HG02588 (cell line): ENCODE results near the gene PPP1R10.

ENCODE experiments used
- ATAC-seq: cut with Tn5 transposase; IDR thresholded peaks from one replicate; pipeline ENCODE4 v1.9.1; 2021; ENCODE audit warnings: mild to moderate bottlenecking, moderate library complexity; ENCODE audit not compliant: unreplicated experiment

The PPP1R10 gene

DNA sequence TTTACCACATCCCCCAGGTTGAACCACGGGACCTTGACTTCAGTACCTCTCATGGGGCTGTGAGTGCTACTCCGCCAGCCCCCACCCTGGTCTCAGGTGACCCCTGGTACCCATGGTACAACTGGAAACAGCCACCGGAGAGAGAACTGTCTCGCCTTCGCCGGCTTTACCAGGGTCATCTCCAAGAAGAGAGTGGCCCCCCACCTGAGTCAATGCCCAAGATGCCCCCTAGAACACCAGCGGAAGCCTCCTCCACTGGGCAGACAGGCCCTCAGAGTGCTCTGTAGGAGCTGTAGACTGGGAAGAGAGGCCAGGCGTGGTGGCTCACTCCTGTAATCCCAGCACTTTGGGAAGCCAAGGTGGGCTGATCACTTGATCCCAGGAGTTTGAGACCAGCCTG lies 8.5 kb upstream of the PPP1R10 start:
- ATAC-seq = no peak

GRCh38 chr6:30619561-30619960 lies 2.5 kb upstream of the PPP1R10 start:
- no peak for ATAC-seq

- no peak for ATAC-seq
Observed at GRCh38 chr6:30618270-30618797, 1.3 kb upstream of the PPP1R10 start.

DNA sequence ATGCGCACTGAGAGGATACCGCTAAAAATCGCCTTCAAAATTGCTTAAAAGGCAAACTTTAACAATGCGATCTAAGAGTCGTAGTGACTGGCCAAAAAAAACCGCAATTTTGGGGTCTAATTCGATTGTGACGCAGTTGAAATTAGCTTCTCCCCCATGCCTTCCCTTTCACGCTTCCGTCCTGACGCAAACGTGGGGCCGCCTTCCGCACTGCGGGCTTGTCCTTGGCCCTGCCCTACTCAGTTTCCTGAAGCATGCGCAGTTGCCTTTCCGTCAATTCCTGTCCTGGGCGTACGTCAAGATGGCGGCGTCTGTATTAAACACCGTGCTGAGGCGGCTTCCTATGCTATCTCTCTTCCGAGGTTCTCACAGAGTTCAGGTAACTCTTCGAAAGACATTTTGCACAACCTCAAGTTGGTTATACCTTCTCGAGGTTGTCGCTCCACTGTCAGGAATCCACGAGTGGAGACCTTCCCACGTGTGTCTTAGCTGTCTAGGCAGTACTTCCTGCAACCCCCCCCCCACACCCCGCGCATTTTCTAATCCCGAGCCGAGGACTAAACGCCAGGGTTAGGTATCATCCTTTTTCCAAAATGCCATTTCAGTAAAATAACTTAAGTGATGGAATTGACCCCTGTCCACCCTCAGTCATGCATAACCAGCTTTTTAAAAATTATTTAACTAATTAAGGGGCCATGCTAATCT lies 674 bp upstream of the PPP1R10 start, which contains the start of gene MRPS18B:
Gene MRPS18B (plus strand): TSS at position 276 of the 705 bp plus-strand sequence. CDS start 26 bp downstream, at position 302.
- peak; percentile 80 for ATAC-seq

DNA sequence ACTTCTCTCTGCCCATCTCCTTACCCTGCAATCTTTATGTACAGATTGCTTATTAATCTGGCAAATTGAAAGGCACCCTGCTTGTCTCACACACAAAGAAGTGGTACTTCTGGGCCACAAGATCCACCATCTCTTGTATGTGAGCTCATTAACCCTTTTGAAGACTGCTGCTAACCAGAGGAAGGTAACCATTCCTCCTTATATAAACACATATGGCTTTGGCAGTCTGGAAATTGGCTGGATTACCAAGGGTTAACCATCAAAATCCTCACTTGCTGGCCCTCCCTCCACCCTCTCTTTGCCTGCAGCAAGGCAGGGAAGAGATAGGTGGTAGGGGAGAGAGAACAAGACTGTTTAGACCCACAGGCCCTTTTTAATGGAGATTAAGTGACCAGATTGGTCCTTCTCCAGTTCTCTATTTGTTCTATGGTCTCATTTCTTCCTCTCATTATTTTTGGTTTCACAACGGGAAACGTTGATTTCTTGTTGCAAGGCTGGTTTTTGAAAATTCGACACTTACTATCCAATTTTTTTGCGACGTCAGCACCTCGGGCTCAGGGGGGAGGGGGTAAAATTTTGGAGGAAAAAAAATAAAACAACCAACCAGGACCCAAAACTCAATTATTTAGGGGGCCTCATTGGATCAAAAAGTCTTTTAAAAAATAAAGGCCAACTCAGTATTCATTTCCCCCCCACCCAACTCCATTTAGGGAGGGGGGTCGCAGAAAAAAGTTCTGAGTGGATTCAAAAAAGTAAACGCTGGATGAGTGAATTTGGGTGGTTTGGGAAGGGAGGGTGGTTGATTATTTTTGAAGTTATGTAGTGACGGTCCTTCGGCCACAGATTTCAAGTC lies 859 bp downstream of the PPP1R10 start:
- ATAC-seq = no peak

GRCh38 chr6:30615219-30615957 lies 1.7 kb downstream of the PPP1R10 start:
- ATAC-seq = no peak

GRCh38 chr6:30614843-30615218 lies 2.2 kb downstream of the PPP1R10 start:
- ATAC-seq = no peak

DNA sequence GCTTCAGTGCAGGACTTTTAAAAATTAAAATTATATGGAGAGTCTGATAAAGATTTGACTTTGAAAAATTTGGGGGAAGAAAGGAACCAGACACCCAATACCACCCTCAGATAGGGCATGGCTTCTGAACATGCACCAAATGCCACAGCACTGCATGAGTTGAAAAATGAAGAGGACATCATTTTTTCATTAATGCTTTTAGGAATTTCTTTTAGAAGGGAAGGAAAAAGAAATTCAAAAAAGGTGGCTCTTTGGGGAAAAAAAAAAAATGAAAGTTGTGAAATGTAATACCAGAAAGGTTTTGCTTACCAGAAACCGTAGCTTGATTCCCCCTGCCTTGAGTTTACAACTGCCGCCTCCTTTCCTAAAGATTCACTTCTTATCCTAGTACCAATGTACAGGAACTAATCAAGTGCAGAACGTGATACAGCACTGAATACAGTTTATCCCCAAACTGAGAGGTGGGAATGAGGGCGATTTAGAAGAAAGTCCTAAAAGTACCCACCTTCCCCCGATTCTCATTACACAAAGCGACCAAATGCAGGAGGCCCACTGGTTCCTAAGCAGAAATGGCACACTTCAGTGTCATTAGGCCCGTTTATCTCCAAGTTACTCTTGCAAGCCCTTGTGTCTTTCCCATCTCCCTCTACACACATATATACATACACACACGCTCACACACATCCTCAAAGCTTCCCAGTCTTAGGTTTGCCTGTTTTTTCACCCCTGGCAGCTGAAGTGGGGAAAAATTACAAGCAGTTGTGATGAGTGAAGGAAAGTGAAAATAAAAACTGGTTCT lies 2.8 kb downstream of the PPP1R10 start:
- no peak for ATAC-seq

DNA sequence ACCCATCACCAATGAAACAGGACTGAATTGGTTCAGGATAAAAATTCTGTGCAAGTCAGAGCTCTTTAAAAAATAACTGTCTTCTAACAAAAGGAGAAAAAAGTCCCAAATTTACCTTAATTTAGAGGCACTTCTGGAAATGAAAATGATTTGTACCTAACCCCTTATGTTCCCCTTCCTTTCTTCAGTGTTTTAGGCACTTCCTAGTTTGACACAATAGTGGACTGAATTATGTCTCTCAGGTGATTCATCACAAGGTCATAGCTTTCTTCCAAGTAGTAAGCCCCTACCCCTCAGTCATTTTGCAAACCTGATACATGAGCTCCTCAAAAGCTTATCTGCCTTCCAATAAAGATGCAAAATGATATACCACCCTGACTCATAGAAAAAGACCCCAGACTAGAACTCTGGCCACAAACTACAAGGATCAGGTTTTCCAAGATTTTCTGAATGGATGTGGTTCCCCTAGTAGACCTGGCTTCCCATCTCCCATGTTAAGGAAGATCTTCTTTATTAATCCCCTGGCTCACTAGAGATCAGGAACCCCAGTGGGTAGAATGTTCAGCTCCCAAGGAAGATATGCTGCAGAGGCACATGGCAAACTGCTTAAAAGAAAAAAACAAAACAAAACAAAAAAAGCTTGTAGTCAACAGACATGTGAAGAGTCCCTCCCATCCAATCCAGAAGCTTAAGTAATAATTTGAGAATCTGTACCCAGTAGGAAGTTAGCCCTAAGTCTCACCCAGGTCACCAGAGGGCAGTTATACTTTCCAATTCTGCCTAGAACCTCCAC lies 3.6 kb downstream of the PPP1R10 start:
- no peak for ATAC-seq

GRCh38 chr6:30612687-30613248 lies 4.3 kb downstream of the PPP1R10 start:
- no peak for ATAC-seq

GRCh38 chr6:30612213-30612612 lies 4.8 kb downstream of the PPP1R10 start:
- ATAC-seq = no peak

- no peak for ATAC-seq
Observed at GRCh38 chr6:30611856-30612194, 5.2 kb downstream of the PPP1R10 start.

DNA sequence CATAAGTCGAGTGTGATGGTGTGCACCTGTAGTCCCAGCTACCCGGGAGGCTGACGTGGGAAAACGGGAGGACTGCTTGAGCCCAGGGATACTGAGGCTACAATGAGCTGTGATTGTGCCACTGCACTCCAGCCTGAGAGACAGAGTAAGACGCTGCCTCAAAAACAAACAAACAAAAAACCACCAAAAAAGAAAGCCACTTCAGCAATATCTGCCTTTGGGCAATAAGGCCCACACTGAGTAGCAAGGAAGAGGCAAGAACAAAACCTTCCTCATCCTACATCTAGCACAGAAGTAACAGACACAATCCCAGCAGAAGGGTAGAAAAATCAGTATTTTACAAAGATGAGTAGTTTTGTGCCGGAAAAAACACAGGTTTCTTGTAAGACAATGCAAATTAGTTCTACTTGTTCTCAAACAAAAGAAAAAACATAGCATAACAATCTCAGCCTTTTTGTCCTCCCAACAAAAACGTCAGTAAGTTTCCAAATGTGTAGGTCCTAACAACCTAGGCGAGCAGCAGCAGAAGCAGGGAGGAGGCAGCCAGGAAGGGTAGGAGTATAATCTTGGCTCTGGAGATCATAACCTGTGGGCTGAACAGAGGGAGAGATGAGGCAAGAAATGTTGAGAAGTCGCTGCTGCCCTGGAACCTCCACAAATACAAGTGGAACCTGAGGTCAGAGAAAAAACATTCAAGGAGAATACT lies 5.7 kb downstream of the PPP1R10 start:
- no peak for ATAC-seq

DNA sequence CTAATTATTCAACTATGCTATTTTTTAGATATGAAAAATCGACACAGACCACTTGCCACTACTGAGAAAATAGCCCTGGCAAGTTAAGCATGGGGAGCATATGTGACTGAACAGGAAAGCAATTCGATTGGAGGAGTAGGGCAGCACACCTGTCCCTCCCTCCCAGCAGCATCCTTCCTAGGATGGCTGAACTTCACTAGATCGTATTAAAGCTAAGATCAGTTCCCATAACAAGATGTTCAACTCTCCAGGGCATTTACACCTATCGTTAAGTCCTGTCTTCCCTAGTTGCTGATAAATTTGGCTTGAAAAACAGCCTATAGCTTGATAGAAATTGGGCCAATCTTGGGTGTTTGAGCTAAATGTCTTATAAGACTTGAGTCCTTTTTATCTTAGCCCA lies 7.0 kb downstream of the PPP1R10 start:
- no peak for ATAC-seq

- no peak for ATAC-seq
Observed at GRCh38 chr6:30603961-30604360, 13.1 kb downstream of the PPP1R10 start.

- no peak for ATAC-seq
Observed at GRCh38 chr6:30601815-30602641, 15.0 kb downstream of the PPP1R10 start.

GRCh38 chr6:30601436-30601814 lies 15.6 kb downstream of the PPP1R10 start:
- ATAC-seq = no peak

- ATAC-seq = no peak
Observed at GRCh38 chr6:30600451-30600961, 16.5 kb downstream of the PPP1R10 start.
